Endothelial cell of umbilical vein (primary cell): Measurements from ENCODE around the gene XAF1. TPM values are rescaled to one million over a fixed set of nuclear protein-coding genes. Genes with fewer than 3 reads are reported as not detected.

Experiments
- BruUV-seq: library from RNA; stranded (reverse); fragments of 400-500 nt; replicated peaks from 2 replicates; lab custom pipeline; 2021; lab: Mats Ljungman, UMichigan
- CTCF ChIA-PET: fragments of 300-600, 350-600 bp; sonication (Branson Sonifier 250); formaldehyde crosslinking; loops from one replicate; lab custom pipeline; 2021; ENCODE audit warnings: antibody characterized with exemption, inconsistent platforms; lab: Charles Lee
- POLR2A ChIA-PET: fragments of 300-600, 350-600 bp; sonication (Branson Sonifier 250); formaldehyde crosslinking; loops from one replicate; lab custom pipeline; 2021; ENCODE audit warnings: antibody characterized with exemption, inconsistent platforms; lab: Charles Lee
- DNase-seq: peaks from one replicate; pipeline ENCODE4 v3.0.0-alpha.2; 2011; ENCODE audit warnings: low read depth, low spot score
- FAIRE-seq: peaks from 2 replicates; lab custom pipeline; 2011; peaks lifted over from hg19 to GRCh38; lab: Jason Lieb, UNC
- H2AFZ ChIP-seq: 2 replicates; pipeline ENCODE4 v1.6.0; 2012; ENCODE audit warnings: low read depth, low read length, control low read depth, inconsistent platforms
- H3K27ac ChIP-seq: 2 replicates; pipeline ENCODE4 v1.5.1; 2011; ENCODE audit warnings: low read depth, mild to moderate bottlenecking, control low read depth, low read length, moderate library complexity; ENCODE audit not compliant: insufficient read depth
- H3K27me3 ChIP-seq, 2 experiments: 2 replicates each; pipeline versions ENCODE4 v1.6.0 to v1.6.1; 2011; ENCODE audit warnings: low read length in 2 of 2, mixed read lengths in 1 of 2; ENCODE audit not compliant: control insufficient read depth in 2 of 2, insufficient read depth in 2 of 2
- H3K36me3 ChIP-seq, 2 experiments: 2 replicates in 1 of 2; 3 replicates in 1 of 2; pipeline ENCODE4 v1.5.1; 2011; ENCODE audit warnings: low read length in 2 of 2, mild to moderate bottlenecking in 1 of 2, moderate library complexity in 1 of 2; ENCODE audit not compliant: control insufficient read depth in 2 of 2, insufficient read depth in 2 of 2; ENCODE audit errors: extremely low read depth in 1 of 2
- H3K4me1 ChIP-seq: 3 replicates; pipeline ENCODE4 v1.5.1; 2011; ENCODE audit warnings: mild to moderate bottlenecking, low read length; ENCODE audit not compliant: control insufficient read depth, insufficient read depth; ENCODE audit errors: extremely low read depth
- H3K4me2 ChIP-seq: 2 replicates; pipeline ENCODE4 v1.6.1; 2011; ENCODE audit warnings: low read length, control low read depth, mixed read lengths; ENCODE audit not compliant: insufficient read depth
- H3K4me3 ChIP-seq, 3 experiments: fragments of 200-600 bp in 1 of 3; sonication (generic), shearing (Covaris generic) in 1 of 3; replicated peaks in 1 of 3; 2 replicates each; pipeline ENCODE4 v1.5.1; 2011 to 2016; ENCODE audit warnings: control low read depth in 3 of 3, low read length in 3 of 3, mild to moderate bottlenecking in 2 of 3, inconsistent platforms in 1 of 3, low read depth in 1 of 3, moderate library complexity in 1 of 3; ENCODE audit not compliant: insufficient read depth in 1 of 3
- H3K79me2 ChIP-seq: 2 replicates; pipeline ENCODE4 v1.6.0; 2012; ENCODE audit warnings: low read length, inconsistent platforms; ENCODE audit not compliant: control insufficient read depth, insufficient read depth
- H3K9ac ChIP-seq: replicated peaks from 2 replicates; pipeline ENCODE3; 2011; ENCODE audit warnings: low read length, control low read depth; ENCODE audit not compliant: insufficient read depth; ENCODE audit errors: extremely low read depth
- H3K9me1 ChIP-seq: replicated peaks from 3 replicates; pipeline ENCODE4 v1.6.0; 2011; ENCODE audit warnings: mild to moderate bottlenecking, low read length; ENCODE audit not compliant: control insufficient read depth, insufficient read depth; ENCODE audit errors: extremely low read depth
- H3K9me3 ChIP-seq: replicated peaks from 2 replicates; pipeline ENCODE4 v1.5.1; 2012; ENCODE audit warnings: low read length, inconsistent platforms; ENCODE audit not compliant: control insufficient read depth, insufficient read depth
- H4K20me1 ChIP-seq: replicated peaks from 2 replicates; pipeline ENCODE3; 2011; ENCODE audit warnings: mild to moderate bottlenecking, low read length; ENCODE audit not compliant: control insufficient read depth, insufficient read depth; ENCODE audit errors: extremely low read depth
- EZH2 ChIP-seq: IDR thresholded peaks from 2 replicates; pipeline ENCODE4 v1.6.1; 2012; ENCODE audit warnings: borderline replicate concordance, low read depth, mild to moderate bottlenecking, moderate library complexity, low read length, inconsistent platforms; ENCODE audit not compliant: severe bottlenecking
- FOS ChIP-seq: IDR thresholded peaks from 2 replicates; pipeline ENCODE4 v1.6.1; 2011; ENCODE audit warnings: mild to moderate bottlenecking, low read length, moderate library complexity, borderline replicate concordance; ENCODE audit not compliant: insufficient read depth
- GATA2 ChIP-seq: IDR thresholded peaks from 2 replicates; pipeline ENCODE4 v1.7.0; 2011; ENCODE audit warnings: low read depth, mild to moderate bottlenecking, moderate library complexity, mixed read lengths, low read length; ENCODE audit not compliant: insufficient read length, insufficient read depth
- JUN ChIP-seq: IDR thresholded peaks from 2 replicates; pipeline ENCODE4 v1.6.1; 2011; ENCODE audit warnings: borderline replicate concordance, low read depth; ENCODE audit not compliant: insufficient read length, insufficient read depth
- MYC ChIP-seq: IDR thresholded peaks from one replicate; pipeline ENCODE4 v1.6.1; 2011; ENCODE audit warnings: mild to moderate bottlenecking, low read depth, low read length
- POLR2A ChIP-seq: IDR thresholded peaks from 2 replicates; pipeline ENCODE4 v1.6.1; 2012; ENCODE audit warnings: low read depth, mild to moderate bottlenecking, control low read depth, low read length
- POLR2AphosphoS5 ChIP-seq: IDR thresholded peaks from 2 replicates; pipeline ENCODE4 v1.6.1; 2012; ENCODE audit warnings: low read depth, mild to moderate bottlenecking, control low read depth, low read length, moderate library complexity; ENCODE audit not compliant: insufficient read depth
- dilution Hi-C: fragments of 300-500 bp; cut with MboI; formaldehyde crosslinking; loops from one replicate; pipeline ENCODE4 v1.15.0; 2019; ENCODE audit warnings: low sequenced_read_pairs; ENCODE audit not compliant: extremely low pct_ligation_motif_present
- intact Hi-C: fragments of 100-400 bp; cut with micrococcal nuclease; formaldehyde crosslinking; loops from one replicate; pipeline ENCODE4 v1.10.0; 2022
- polyA plus RNA-seq, 4 experiments: library from polyadenylated mRNA; depleted of rRNA in 3 of 4; stranded (reverse) in 3 of 4; unstranded in 1 of 4; fragments of >200 nt; gene quantifications; 2 replicates each; pipeline versions ENCODE4 v1.2.1 to v1.2.3, GENCODE V29; 2011 to 2012; ENCODE audit warnings: missing spikeins in 1 of 4
- total RNA-seq: library from RNA; stranded (reverse); gene quantifications from 2 replicates; pipeline ENCODE4 v1.2.3, GENCODE V29; 2021
- TF ChIP-seq, protein P1 (sequence below), 2 donors: IDR thresholded peaks; 1 replicate in 1 of 2; 2 replicates in 1 of 2; pipeline ENCODE4 v1.5.1; 2011; ENCODE audit warnings: low read length in 2 of 2, mild to moderate bottlenecking in 2 of 2, moderate library complexity in 2 of 2, control low read depth in 1 of 2, inconsistent platforms in 1 of 2, low read depth in 1 of 2; ENCODE audit not compliant: insufficient read depth in 1 of 2; ENCODE audit errors: extremely low read depth in 1 of 2
- TF ChIP-seq, protein P2 (sequence below): IDR thresholded peaks from 2 replicates; pipeline ENCODE4 v1.6.1; 2011; ENCODE audit not compliant: insufficient read depth, insufficient read length

XAF1 gene
- total and polyA plus RNA-seq, 2 donors (not counting 3 experiments of a cell fraction or from before 2014, with no cell fraction given): 6.3 to 21.5 TPM

DNA sequence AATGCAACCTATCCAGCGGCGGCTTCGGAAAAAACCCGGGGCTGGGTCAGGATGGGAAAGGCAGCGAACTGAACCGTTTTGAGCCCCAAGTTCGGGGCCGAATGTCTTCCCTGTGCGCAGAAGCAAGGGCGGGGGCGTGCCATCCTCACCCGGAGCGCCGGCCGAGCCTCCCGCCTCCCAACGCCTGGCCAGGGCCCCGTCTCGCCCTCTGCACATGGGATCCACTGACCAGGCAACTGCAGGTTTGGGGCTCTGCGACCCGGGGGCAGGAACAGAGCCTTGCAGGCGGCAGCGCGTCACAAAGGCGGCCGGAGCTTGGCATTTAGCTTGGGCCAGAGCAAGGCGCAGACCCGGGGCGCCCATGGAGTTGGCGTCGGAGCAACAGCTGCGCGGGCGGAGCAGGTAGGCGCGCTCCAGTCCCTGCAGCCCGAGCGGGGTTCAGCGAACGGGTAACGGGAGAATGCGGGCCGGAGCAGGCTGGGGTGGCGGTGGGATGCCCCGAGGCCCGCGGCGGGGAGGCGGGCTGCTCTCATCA lies 20.1 kb downstream of the XAF1 start, which contains the start of gene FBXO39:
Gene FBXO39, plus strand, starts transcription at position 345 of the 535 bp plus-strand sequence. CDS start 3,654 bp downstream, outside the sequence.
- TF ChIP-seq FOS (no peak), EZH2 (peak; percentile 61)
- Histone ChIP-seq H3K4me3 (peak within 1 kb of the TSS in 1 of 3 experiments; percentile 10), H3K27ac (no peak within 1 kb of the TSS), H3K9ac (no peak within 1 kb of the TSS), H3K9me1 (no peaks in the 10 kb centered on the region), H4K20me1 (no peaks in the 10 kb centered on the region), H3K36me3 (peaks cover 0 to 3% of the 10 kb centered on the region in 2 experiments), H3K9me3 (no peaks in the 10 kb centered on the region), H3K4me1 (no peaks in the 10 kb centered on the region), H3K27me3 (peaks cover 8 to 32% of the 10 kb centered on the region in 2 experiments), H3K79me2 (no peaks in the 10 kb centered on the region), H2AFZ (no peak within 1 kb of the TSS), H3K4me2 (no peak within 1 kb of the TSS)
- dilution Hi-C loops: no loop called here
- BruUV-seq: no TSS peak
- intact Hi-C loops: no loop called here
- no peak for FAIRE-seq
- ChIA-PET POLR2A (no interaction called here), CTCF (interaction anchor here (1.0 kb wide), 1 partner anchor 67 kb away, joined by 3 read pairs; no protein-coding TSS in a partner anchor)
- no peak for DNase-seq

DNA sequence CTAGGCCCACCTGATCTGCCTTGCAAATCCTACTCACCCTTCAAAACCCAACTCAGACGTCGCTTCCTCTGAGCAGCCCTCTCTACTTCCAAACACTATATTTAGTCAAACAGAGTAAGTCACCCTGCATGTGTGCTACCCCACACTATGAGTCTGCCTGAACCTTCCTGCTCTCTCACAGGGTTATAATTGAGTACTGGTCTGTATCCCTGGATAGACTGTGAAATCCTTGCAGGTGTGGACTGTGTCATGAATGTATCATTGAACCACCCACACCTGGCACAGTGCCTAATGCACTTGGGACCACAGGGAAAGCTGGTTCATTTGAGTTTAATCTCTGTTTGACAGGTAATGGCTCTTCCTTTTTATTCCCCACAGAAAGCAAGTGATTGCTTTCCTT lies 23.6 kb downstream of the XAF1 start:
- BruUV-seq: no TSS peak
- H3K4me2 ChIP-seq: no peak overlapping the region
- POLR2A ChIA-PET: interaction anchor here (0.6 kb wide), 1 partner anchor 68 kb away, joined by 3 read pairs; no protein-coding TSS in a partner anchor
- FAIRE-seq: no peak
- no peak overlapping the region for H3K9ac ChIP-seq
- no peaks in the 10 kb centered on the region for H3K79me2 ChIP-seq
- dilution Hi-C loops: no loop called here
- no peak overlapping the region for H3K4me3 ChIP-seq
- H3K36me3 ChIP-seq: no peaks in the 10 kb centered on the region
- DNase-seq: no peak
- TF ChIP-seq EZH2 (no peak), GATA2 (no peak), POLR2A (no peak), JUN (no peak), POLR2AphosphoS5 (no peak), FOS (no peak), MYC (no peak)
- TF ChIP-seq, protein P1, sequence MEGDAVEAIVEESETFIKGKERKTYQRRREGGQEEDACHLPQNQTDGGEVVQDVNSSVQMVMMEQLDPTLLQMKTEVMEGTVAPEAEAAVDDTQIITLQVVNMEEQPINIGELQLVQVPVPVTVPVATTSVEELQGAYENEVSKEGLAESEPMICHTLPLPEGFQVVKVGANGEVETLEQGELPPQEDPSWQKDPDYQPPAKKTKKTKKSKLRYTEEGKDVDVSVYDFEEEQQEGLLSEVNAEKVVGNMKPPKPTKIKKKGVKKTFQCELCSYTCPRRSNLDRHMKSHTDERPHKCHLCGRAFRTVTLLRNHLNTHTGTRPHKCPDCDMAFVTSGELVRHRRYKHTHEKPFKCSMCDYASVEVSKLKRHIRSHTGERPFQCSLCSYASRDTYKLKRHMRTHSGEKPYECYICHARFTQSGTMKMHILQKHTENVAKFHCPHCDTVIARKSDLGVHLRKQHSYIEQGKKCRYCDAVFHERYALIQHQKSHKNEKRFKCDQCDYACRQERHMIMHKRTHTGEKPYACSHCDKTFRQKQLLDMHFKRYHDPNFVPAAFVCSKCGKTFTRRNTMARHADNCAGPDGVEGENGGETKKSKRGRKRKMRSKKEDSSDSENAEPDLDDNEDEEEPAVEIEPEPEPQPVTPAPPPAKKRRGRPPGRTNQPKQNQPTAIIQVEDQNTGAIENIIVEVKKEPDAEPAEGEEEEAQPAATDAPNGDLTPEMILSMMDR (IDR thresholded peaks at IDR 0.05; ENCODE audit: extremely low read depth in 1 of 2, insufficient read depth in 1 of 2, low read depth in 1 of 2, low read length in 2 of 2): no peak
- TF ChIP-seq, protein P2, sequence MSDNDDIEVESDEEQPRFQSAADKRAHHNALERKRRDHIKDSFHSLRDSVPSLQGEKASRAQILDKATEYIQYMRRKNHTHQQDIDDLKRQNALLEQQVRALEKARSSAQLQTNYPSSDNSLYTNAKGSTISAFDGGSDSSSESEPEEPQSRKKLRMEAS: no peak
- H4K20me1 ChIP-seq: no peaks in the 10 kb centered on the region
- intact Hi-C loops: no loop called here
- H3K27me3 ChIP-seq: peaks cover 8 to 36% of the 10 kb centered on the region in 2 experiments
- no peak overlapping the region for H2AFZ ChIP-seq
- no peak overlapping the region for H3K27ac ChIP-seq
- CTCF ChIA-PET: interaction anchor here (1.3 kb wide), 2 partner anchors 30 to 113 kb away, joined by 3 to 4 read pairs; no protein-coding TSS in a partner anchor
- no peaks in the 10 kb centered on the region for H3K9me3 ChIP-seq
- H3K9me1 ChIP-seq: no peaks in the 10 kb centered on the region
- H3K4me1 ChIP-seq: no peaks in the 10 kb centered on the region
